Activated naive CD4-positive, alpha-beta T cell treated with anti-CD3 and anti-CD28 coated beads, Interleukin-2, amount 50 U/mL, for 24 hours (primary cell): ENCODE data around the gene METTL24.
A peak's percentile ranks its signal among the peaks of the same experiment; 100 is the strongest.
"Not testable (repeated sequence)": the region's sequence is repeated elsewhere in the genome, so short reads cannot be mapped to it uniquely, and the experiment has no call there.

ENCODE experiments used
- H3K27ac Mint-ChIP-seq: one replicate; pipeline ENCODE4 v1.8.0; 2021; ENCODE audit warnings: mild to moderate bottlenecking, mixed read lengths
- H3K27me3 Mint-ChIP-seq: one replicate; pipeline ENCODE4 v1.8.0; 2021; ENCODE audit warnings: mixed read lengths
- H3K36me3 Mint-ChIP-seq: one replicate; pipeline ENCODE4 v1.8.0; 2021; ENCODE audit warnings: mixed read lengths
- H3K4me1 Mint-ChIP-seq: one replicate; pipeline ENCODE4 v1.8.0; 2021; ENCODE audit warnings: mixed read lengths
- H3K4me3 Mint-ChIP-seq: one replicate; pipeline ENCODE4 v1.8.0; 2021; ENCODE audit warnings: mild to moderate bottlenecking, mixed read lengths
- H3K9me3 Mint-ChIP-seq: one replicate; pipeline ENCODE4 v1.8.0; 2021; ENCODE audit warnings: mixed read lengths

Gene METTL24

GRCh38 chr6:110239526-110240274 is 118.4 kb downstream of the METTL24 start:
- Mint-ChIP-seq H3K27ac (no peak overlapping the region), H3K27me3 (no peaks in the 10 kb centered on the region), H3K36me3 (peaks cover 16% of the 10 kb centered on the region), H3K4me1 (no peaks in the 10 kb centered on the region), H3K9me3 (no peaks in the 10 kb centered on the region), H3K4me3 (no peak overlapping the region)

- H3K27me3 Mint-ChIP-seq, H3K4me3 Mint-ChIP-seq, H3K9me3 Mint-ChIP-seq, H3K27ac Mint-ChIP-seq: not testable (repeated sequence)
- peaks cover 16% of the 10 kb centered on the region for H3K36me3 Mint-ChIP-seq
- H3K4me1 Mint-ChIP-seq, result peaks cover 14% of the 10 kb centered on the region
Observed at GRCh38 chr6:110236007-110236406, 122.1 kb downstream of the METTL24 start.

GRCh38 chr6:110233770-110234374 is 124.3 kb downstream of the METTL24 start:
- Mint-ChIP-seq H3K9me3 (no peaks in the 10 kb centered on the region), H3K27ac (no peak overlapping the region), H3K4me1 (peaks cover 14% of the 10 kb centered on the region), H3K27me3 (no peaks in the 10 kb centered on the region), H3K4me3 (no peak overlapping the region), H3K36me3 (peaks cover 18% of the 10 kb centered on the region)

- Mint-ChIP-seq H3K27ac (no peak overlapping the region), H3K4me3 (no peak overlapping the region), H3K36me3 (peaks cover 18% of the 10 kb centered on the region), H3K9me3 (no peaks in the 10 kb centered on the region), H3K27me3 (no peaks in the 10 kb centered on the region), H3K4me1 (peaks cover 14% of the 10 kb centered on the region)
Observed at GRCh38 chr6:110232450-110232849, 125.7 kb downstream of the METTL24 start.

DNA sequence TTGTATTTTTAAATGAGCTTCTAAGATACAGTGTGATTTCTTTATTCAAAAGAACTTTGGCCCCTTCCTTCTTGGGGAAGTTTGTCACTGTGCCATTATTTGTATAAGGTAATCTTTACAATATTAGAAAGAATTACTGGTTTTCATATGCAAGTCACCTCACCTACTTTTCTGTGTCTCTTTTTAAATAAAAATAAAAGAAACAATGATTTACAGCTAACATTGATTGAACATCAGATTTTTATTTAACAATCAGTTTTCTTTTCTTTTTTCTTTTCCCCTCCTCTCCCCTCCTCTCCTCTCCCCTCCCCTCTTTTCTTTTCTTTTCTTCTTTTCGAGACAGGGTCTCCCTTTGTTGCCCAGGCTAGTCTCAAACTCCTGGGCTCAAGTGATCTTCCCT is 131.9 kb downstream of the METTL24 start:
- Mint-ChIP-seq H3K36me3 (peaks cover 12% of the 10 kb centered on the region), H3K4me1 (no peaks in the 10 kb centered on the region), H3K27me3 (no peaks in the 10 kb centered on the region), H3K27ac (no peak overlapping the region), H3K9me3 (no peaks in the 10 kb centered on the region), H3K4me3 (no peak overlapping the region)

GRCh38 chr6:110221738-110222137 is 136.4 kb downstream of the METTL24 start:
- peaks cover 20% of the 10 kb centered on the region for H3K36me3 Mint-ChIP-seq
- H3K27me3 Mint-ChIP-seq, result no peaks in the 10 kb centered on the region
- no peak overlapping the region for H3K27ac Mint-ChIP-seq
- H3K4me3 Mint-ChIP-seq, result no peak overlapping the region
- no peaks in the 10 kb centered on the region for H3K9me3 Mint-ChIP-seq
- H3K4me1 Mint-ChIP-seq, result no peaks in the 10 kb centered on the region

DNA sequence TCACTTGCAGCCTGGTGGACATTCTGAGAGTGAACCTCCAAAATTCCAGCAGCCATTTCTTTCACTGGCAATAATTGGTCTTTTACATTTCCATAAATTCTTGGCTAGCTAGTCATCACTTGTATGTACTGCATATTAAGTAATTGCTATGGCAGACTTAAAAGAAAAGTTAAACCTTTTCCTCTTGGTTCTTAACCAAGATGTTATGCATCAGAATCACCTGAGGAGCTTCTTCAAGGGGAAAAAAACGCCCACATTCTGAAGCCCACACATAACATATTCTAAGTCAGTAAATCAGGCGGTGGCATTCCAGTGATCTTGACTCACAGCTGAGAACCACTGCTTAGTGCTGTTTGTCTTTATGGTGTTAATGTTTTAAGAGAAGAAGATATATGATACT is 140.9 kb downstream of the METTL24 start:
- Mint-ChIP-seq H3K4me1 (no peaks in the 10 kb centered on the region), H3K27me3 (no peaks in the 10 kb centered on the region), H3K9me3 (no peaks in the 10 kb centered on the region), H3K36me3 (peaks cover 26% of the 10 kb centered on the region), H3K4me3 (no peak overlapping the region), H3K27ac (no peak overlapping the region)

DNA sequence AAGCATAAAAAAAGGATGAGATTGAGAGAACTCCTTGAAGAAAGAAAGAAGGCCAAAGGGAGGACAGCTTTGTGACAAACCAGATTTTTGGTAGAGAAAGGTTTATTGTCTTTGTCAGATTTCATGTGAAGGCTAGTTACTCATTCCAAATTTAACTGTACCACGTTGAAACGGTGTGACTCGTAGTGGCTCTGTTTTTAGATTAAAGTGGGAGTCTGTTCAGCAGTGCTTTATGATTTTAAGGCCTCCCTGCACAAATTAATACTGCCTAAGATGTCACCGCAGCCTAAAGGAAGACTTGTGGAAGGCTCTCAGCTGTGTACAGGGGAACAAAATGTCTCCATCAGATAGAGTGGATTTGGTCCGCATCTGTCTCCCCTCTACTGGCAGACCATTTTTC is 142.0 kb downstream of the METTL24 start:
- Mint-ChIP-seq H3K9me3 (no peaks in the 10 kb centered on the region), H3K4me1 (no peaks in the 10 kb centered on the region), H3K4me3 (no peak overlapping the region), H3K27me3 (no peaks in the 10 kb centered on the region), H3K36me3 (peaks cover 29% of the 10 kb centered on the region), H3K27ac (no peak overlapping the region)

- Mint-ChIP-seq H3K4me1 (no peaks in the 10 kb centered on the region), H3K9me3 (no peaks in the 10 kb centered on the region), H3K4me3 (no peak overlapping the region), H3K36me3 (peaks cover 23% of the 10 kb centered on the region), H3K27me3 (no peaks in the 10 kb centered on the region), H3K27ac (no peak overlapping the region)
Observed at GRCh38 chr6:110214338-110214737, 143.8 kb downstream of the METTL24 start.

GRCh38 chr6:110211753-110212152 is 146.4 kb downstream of the METTL24 start:
- Mint-ChIP-seq H3K27ac (peak overlapping the region; percentile 10), H3K9me3 (no peaks in the 10 kb centered on the region), H3K4me3 (no peak overlapping the region), H3K27me3 (no peaks in the 10 kb centered on the region), H3K36me3 (peaks cover 20% of the 10 kb centered on the region), H3K4me1 (no peaks in the 10 kb centered on the region)

DNA sequence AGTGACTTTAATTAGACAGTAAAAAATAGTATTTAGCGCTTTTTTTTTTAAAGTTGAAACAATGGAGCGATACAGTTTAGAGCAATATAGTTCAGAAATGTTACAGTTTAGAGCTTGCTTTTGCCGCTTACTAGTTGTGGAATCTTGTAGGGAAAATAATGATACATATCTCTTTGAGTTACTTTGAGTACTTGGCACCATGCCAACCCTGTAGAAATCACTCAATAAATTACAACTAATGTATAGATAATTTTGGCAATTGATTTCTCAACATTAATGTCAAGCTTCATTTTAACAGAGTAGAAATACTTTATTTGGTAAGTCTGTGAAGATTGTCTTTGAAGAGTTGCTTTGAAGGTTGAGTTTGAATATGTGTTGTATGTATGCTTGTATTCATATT is 150.5 kb downstream of the METTL24 start:
- H3K4me1 Mint-ChIP-seq, result peaks cover 11% of the 10 kb centered on the region
- H3K36me3 Mint-ChIP-seq, result peaks cover 8% of the 10 kb centered on the region
- no peaks in the 10 kb centered on the region for H3K27me3 Mint-ChIP-seq
- no peaks in the 10 kb centered on the region for H3K9me3 Mint-ChIP-seq
- no peak overlapping the region for H3K4me3 Mint-ChIP-seq
- no peak overlapping the region for H3K27ac Mint-ChIP-seq

DNA sequence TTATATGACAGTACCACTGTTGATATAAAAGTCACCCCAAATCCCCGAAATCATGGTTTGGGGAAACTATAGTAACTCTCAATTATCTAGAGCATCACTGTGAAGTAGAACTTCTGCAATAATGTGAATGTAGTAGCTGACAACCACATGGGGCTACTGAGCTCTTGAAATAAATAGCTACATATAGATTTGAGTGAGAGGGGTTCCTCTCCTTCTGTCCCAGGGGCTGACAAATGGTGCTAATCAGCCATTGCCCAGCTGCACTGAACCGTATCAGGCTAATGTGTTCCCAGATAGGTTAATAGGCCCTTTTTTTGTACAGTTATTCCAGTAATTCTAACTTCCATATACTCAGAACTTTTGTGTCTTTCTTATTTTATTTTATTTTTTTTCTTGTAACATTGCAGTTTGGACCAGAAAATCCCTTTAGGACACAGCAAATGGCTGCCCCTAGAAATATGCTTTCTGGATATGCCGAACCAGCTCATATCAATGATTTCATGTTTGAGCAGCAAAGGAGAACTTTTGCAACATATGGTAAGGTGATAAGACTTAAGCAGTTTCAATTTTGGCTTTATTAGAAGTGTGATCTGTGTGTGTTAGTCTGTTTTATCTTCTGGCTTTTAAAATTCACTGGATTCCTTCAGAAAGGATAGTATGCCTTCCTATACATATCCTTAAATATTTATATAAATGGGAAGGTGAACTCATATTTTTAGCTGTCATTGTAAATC is 156.8 kb downstream of the METTL24 start:
- Mint-ChIP-seq H3K9me3 (no peaks in the 10 kb centered on the region), H3K36me3 (no peaks in the 10 kb centered on the region), H3K27me3 (no peaks in the 10 kb centered on the region), H3K27ac (no peak overlapping the region), H3K4me3 (no peak overlapping the region), H3K4me1 (peaks cover 53% of the 10 kb centered on the region)

DNA sequence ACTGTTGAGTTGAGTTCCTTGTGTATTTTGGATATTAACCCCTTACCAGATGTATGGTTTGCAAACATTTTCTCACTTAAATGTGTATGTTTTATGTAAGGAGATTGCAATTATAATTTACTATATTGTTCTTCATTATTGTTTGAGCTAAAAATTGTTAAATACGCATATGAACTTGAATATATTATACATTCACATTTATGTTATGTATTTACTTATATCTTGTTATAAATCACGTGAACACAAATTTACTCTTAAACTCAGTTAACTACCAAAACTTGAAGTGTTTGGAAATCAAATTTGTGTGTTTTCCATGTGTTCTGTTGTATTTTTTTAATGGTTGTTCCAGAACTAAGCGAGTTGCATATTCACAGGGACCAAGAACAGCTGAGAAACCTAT is 159.6 kb downstream of the METTL24 start:
- no peaks in the 10 kb centered on the region for H3K9me3 Mint-ChIP-seq
- no peak overlapping the region for H3K4me3 Mint-ChIP-seq
- H3K27ac Mint-ChIP-seq, result no peak overlapping the region
- peaks cover 66% of the 10 kb centered on the region for H3K4me1 Mint-ChIP-seq
- peaks cover 6% of the 10 kb centered on the region for H3K36me3 Mint-ChIP-seq
- H3K27me3 Mint-ChIP-seq, result no peaks in the 10 kb centered on the region

- Mint-ChIP-seq H3K4me3 (no peak overlapping the region), H3K4me1 (peaks cover 61% of the 10 kb centered on the region)
Observed at GRCh38 chr6:110196874-110197273, 161.3 kb downstream of the METTL24 start.

GRCh38 chr6:110195639-110196038 is 162.5 kb downstream of the METTL24 start:
- no peaks in the 10 kb centered on the region for H3K27me3 Mint-ChIP-seq
- H3K4me3 Mint-ChIP-seq, result no peak overlapping the region
- no peaks in the 10 kb centered on the region for H3K9me3 Mint-ChIP-seq
- peaks cover 50% of the 10 kb centered on the region for H3K4me1 Mint-ChIP-seq
- peaks cover 6% of the 10 kb centered on the region for H3K36me3 Mint-ChIP-seq
- H3K27ac Mint-ChIP-seq, result no peak overlapping the region

More at GRCh38 chr6:110196874-110197273, 161.3 kb downstream of the METTL24 start:
- H3K27me3 Mint-ChIP-seq, result no peaks in the 10 kb centered on the region
- H3K9me3 Mint-ChIP-seq, result no peaks in the 10 kb centered on the region
- no peak overlapping the region for H3K27ac Mint-ChIP-seq
- peaks cover 6% of the 10 kb centered on the region for H3K36me3 Mint-ChIP-seq
